Suprapubic skin (tissue), 3 donors: ENCODE results near the gene PPP1CC.

Experiments
- POLR2AphosphoS5 ChIP-seq, 3 donors: sonication (generic); formaldehyde crosslinking; IDR thresholded peaks; one replicate each; pipeline ENCODE4 v1.6.1; 2017; ENCODE audit warnings: antibody characterized with exemption in 3 of 3
- TF ChIP-seq, protein P1 (sequence below), 2 donors: fragments of 200-600 bp in 1 of 2; fragments of 450-650 bp in 1 of 2; sonication (generic) in 1 of 2; IDR thresholded peaks; one replicate each; pipeline ENCODE4 v1.5.1; 2016 to 2019; ENCODE audit warnings: antibody characterized with exemption in 2 of 2, mild to moderate bottlenecking in 1 of 2, moderate library complexity in 1 of 2

GRCh38 chr12:110718222-110718908 lies 24.3 kb downstream of the PPP1CC start:
- TF ChIP-seq, protein P1, sequence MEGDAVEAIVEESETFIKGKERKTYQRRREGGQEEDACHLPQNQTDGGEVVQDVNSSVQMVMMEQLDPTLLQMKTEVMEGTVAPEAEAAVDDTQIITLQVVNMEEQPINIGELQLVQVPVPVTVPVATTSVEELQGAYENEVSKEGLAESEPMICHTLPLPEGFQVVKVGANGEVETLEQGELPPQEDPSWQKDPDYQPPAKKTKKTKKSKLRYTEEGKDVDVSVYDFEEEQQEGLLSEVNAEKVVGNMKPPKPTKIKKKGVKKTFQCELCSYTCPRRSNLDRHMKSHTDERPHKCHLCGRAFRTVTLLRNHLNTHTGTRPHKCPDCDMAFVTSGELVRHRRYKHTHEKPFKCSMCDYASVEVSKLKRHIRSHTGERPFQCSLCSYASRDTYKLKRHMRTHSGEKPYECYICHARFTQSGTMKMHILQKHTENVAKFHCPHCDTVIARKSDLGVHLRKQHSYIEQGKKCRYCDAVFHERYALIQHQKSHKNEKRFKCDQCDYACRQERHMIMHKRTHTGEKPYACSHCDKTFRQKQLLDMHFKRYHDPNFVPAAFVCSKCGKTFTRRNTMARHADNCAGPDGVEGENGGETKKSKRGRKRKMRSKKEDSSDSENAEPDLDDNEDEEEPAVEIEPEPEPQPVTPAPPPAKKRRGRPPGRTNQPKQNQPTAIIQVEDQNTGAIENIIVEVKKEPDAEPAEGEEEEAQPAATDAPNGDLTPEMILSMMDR (IDR thresholded peaks at IDR 0.05): no peak
- no peak for TF ChIP-seq POLR2AphosphoS5 (IDR thresholded peaks at IDR 0.05)
